T-cell (primary cell): Measurements from ENCODE around the gene BNIP5. TPM values are rescaled to one million over a fixed set of nuclear protein-coding genes. Genes with fewer than 3 reads are reported as not detected.

Experiments used
- ATAC-seq, 4 experiments: fragments of 200-7000 bp in 3 of 4; fragments of 150-1000 bp in 1 of 4; cut with Tn5 transposase; replicated peaks in 1 of 4; 1 replicate in 3 of 4; 2 replicates in 1 of 4; pipeline ENCODE4 v1.10.0; 2021; ENCODE audit warnings: moderate library complexity in 3 of 4, mild to moderate bottlenecking in 2 of 4, moderate number of reproducible peaks in 1 of 4
- CTCF ChIA-PET, 2 donors: fragments of 300-600 bp; sonication (Branson Sonifier 250); formaldehyde crosslinking; loops; one replicate each; lab custom pipeline; 2022; ENCODE audit warnings: antibody characterized with exemption in 2 of 2; lab: Charles Lee
- POLR2A ChIA-PET, 2 donors: fragments of 300-600 bp; sonication (Branson Sonifier 250); formaldehyde crosslinking; loops; one replicate each; lab custom pipeline; 2022; ENCODE audit warnings: antibody characterized with exemption in 2 of 2; lab: Charles Lee
- DNase-seq, 35 experiments: peaks; one replicate each; pipeline versions ENCODE4 v3.0.0 to v3.0.0-alpha.2; 2013 to 2023
- H3K27ac ChIP-seq: one replicate; pipeline ENCODE4 v1.5.1; 2013; ENCODE audit warnings: low read length
- H3K27me3 ChIP-seq, 2 experiments: replicated peaks in 1 of 2; 1 replicate in 1 of 2; 2 replicates in 1 of 2; pipeline versions ENCODE4 v1.6.1 to v1.7.0; 2013; ENCODE audit warnings: low read length in 1 of 2, mixed read lengths in 1 of 2; ENCODE audit not compliant: control insufficient read depth in 2 of 2, insufficient read depth in 2 of 2; ENCODE audit errors: extremely low read depth in 1 of 2
- H3K36me3 ChIP-seq, 2 donors: 1 replicate in 1 of 2; 2 replicates in 1 of 2; pipeline versions ENCODE4 v1.6.1 to v1.7.0; 2013; ENCODE audit warnings: low read length in 1 of 2; ENCODE audit not compliant: control insufficient read depth in 2 of 2, insufficient read depth in 1 of 2; ENCODE audit errors: extremely low read depth in 1 of 2
- H3K4me1 ChIP-seq, 2 experiments: 1 replicate in 1 of 2; 2 replicates in 1 of 2; pipeline versions ENCODE4 v1.6.1 to v1.7.0; 2013; ENCODE audit warnings: low read length in 2 of 2, mixed read lengths in 1 of 2; ENCODE audit not compliant: insufficient read depth in 2 of 2, control insufficient read depth in 1 of 2; ENCODE audit errors: extremely low read depth in 1 of 2
- H3K4me3 ChIP-seq, 2 donors: 1 replicate in 1 of 2; 2 replicates in 1 of 2; pipeline versions ENCODE4 v1.5.1 to v1.7.0; 2013; ENCODE audit warnings: mild to moderate bottlenecking in 2 of 2, low read length in 1 of 2, moderate library complexity in 1 of 2; ENCODE audit not compliant: control insufficient read depth in 1 of 2; ENCODE audit errors: extremely low read depth in 1 of 2
- H3K9me3 ChIP-seq: 2 replicates; pipeline ENCODE4 v1.7.0; 2013
- H3K27ac Mint-ChIP-seq, 2 donors: one replicate each; pipeline ENCODE4 v1.8.0; 2020 to 2021; ENCODE audit warnings: mild to moderate bottlenecking in 2 of 2, mixed read lengths in 2 of 2
- H3K27me3 Mint-ChIP-seq, 2 donors: one replicate each; pipeline ENCODE4 v1.8.0; 2021 to 2022; ENCODE audit warnings: mixed read lengths in 2 of 2
- H3K36me3 Mint-ChIP-seq: one replicate; pipeline ENCODE4 v1.8.0; 2021; ENCODE audit warnings: mixed read lengths
- H3K4me1 Mint-ChIP-seq, 3 donors: one replicate each; pipeline ENCODE4 v1.8.0; 2020 to 2022; ENCODE audit warnings: mixed read lengths in 3 of 3, mild to moderate bottlenecking in 1 of 3
- H3K4me3 Mint-ChIP-seq, 3 donors: one replicate each; pipeline ENCODE4 v1.8.0; 2020 to 2022; ENCODE audit warnings: mild to moderate bottlenecking in 3 of 3, mixed read lengths in 3 of 3, moderate library complexity in 3 of 3
- H3K9me3 Mint-ChIP-seq, 3 donors: one replicate each; pipeline ENCODE4 v1.8.0; 2020 to 2022; ENCODE audit warnings: mixed read lengths in 3 of 3
- WGBS: methylation state at CpG from one replicate; pipeline ENCODE4 v1.1.5; 2013; ENCODE audit warnings: missing lambda C conversion rate; ENCODE audit not compliant: insufficient coverage; 5-methylcytosine and 5-hydroxymethylcytosine counted together
- total RNA-seq, 35 experiments: library from RNA in 6 of 35; stranded (reverse) in 6 of 35; fragments of 120-200 nt in 1 of 35; gene quantifications; one replicate each; pipeline versions ENCODE4 v1.2.1 to v1.2.4 and lab custom pipeline; 2013 to 2026

BNIP5 gene
- total RNA-seq, 5 donors from 2014 or later (not counting 1 experiment from before 2014, with no cell fraction given): 0.09 TPM; not detected in 4

DNA sequence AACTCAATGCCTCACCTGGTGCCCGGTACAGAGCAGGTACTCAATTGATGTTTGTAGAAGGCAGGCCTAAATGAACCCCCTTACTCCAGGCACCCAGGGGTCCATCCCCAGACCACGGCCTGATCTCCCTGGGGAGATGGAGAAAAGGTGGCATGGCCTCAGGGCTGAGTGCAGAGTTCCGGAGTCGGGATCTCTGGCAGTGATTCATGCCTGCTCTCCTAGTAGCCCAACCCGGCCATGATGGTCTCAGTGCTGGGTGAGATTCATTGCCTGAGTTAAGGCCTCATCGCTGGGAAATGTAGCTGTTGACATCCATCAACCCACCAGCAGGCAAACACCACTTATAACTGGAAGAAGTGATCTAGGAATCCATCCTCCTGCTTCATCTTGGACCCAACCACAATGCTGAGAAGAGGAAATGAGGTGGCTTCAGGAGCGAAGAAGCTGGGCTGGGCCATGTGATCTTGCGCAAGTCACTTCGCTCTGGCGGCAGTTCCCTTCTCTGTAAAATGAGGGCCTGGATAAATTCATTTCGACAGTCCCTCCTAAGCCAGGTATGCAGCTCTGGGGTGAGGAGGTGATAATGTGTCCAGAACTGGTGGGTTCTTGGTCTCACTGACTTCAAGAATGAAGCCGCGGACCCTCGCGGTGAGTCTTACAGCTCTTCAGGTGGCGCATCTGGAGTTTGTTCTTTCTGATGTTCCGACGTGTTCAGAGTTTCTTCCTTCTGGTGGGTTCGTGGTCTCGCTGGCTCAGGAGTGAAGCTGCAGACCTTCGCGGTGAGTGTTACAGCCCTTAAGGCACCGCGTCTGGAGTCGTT is 26.1 kb upstream of the BNIP5 start:
- Histone ChIP-seq H3K9me3 (no peaks in the 10 kb centered on the region), H3K4me3 (no peak overlapping the region), H3K4me1 (peaks cover 0 to 9% of the 10 kb centered on the region in 2 experiments), H3K27me3 (no peaks in the 10 kb centered on the region), H3K36me3 (no peaks in the 10 kb centered on the region), H3K27ac (no peak overlapping the region)
- 84% methylated on average over 13 of the region's 25 CpGs for WGBS
- ATAC-seq (no peak), DNase-seq (peak in 1 of 35 experiments; percentile 13)
- ChIA-PET POLR2A (interaction anchor here in 1 of 2 donors (0.7 kb wide), 1 partner anchor 57 kb away, joined by 3 read pairs; no protein-coding TSS in a partner anchor), CTCF (interaction anchor here in 1 of 2 donors (0.7 kb wide), 1 partner anchor 465 kb away, joined by 5 read pairs; no protein-coding TSS in a partner anchor)
- Mint-ChIP-seq H3K36me3 (no peaks in the 10 kb centered on the region), H3K4me3 (no peak overlapping the region), H3K9me3 (no peaks in the 10 kb centered on the region), H3K4me1 (peaks cover 3 to 16% (median 5%) of the 10 kb centered on the region in 3 donors), H3K27me3 (peaks cover 0 to 3% of the 10 kb centered on the region in 2 donors), H3K27ac (no peak overlapping the region)

DNA sequence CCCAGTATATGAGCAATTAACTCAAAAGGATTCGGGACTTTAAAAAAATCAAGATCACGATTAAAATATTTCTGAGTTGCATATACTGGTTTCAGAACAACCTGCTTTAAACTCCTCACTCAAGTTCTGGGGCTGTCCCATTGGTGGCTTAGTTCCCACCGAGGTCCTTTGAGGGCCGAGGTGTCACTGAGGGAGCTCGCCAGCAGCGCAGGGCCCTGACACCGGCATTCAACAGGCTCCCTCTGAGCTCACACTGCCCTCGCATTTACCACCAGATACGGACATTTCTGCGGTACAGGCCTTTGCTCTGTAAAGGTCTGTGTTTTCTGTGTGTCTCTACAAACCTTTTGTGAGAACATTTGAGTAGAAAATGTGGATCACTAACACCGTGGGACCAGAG is 24.4 kb upstream of the BNIP5 start:
- H3K27me3 ChIP-seq: no peaks in the 10 kb centered on the region
- peaks cover 0 to 9% of the 10 kb centered on the region in 2 experiments for H3K4me1 ChIP-seq
- Mint-ChIP-seq H3K4me1 (peaks cover 3 to 22% (median 5%) of the 10 kb centered on the region in 3 donors), H3K9me3 (no peaks in the 10 kb centered on the region), H3K4me3 (no peak overlapping the region), H3K27me3 (peaks cover 0 to 3% of the 10 kb centered on the region in 2 donors), H3K27ac (no peak overlapping the region), H3K36me3 (no peaks in the 10 kb centered on the region)
- H3K36me3 ChIP-seq: no peaks in the 10 kb centered on the region
- no peak for ATAC-seq
- H3K4me3 ChIP-seq: no peak overlapping the region
- no peaks in the 10 kb centered on the region for H3K9me3 ChIP-seq
- 90% methylated on average over 8 of the region's 11 CpGs for WGBS
- H3K27ac ChIP-seq: no peak overlapping the region
- CTCF ChIA-PET: interaction anchor here in 1 of 2 donors (0.8 to 1.9 kb wide), 2 partner anchors 55 to 240 kb away, joined by 3 to 6 read pairs; no protein-coding TSS in a partner anchor
- POLR2A ChIA-PET: no interaction called here
- no peak for DNase-seq

DNA sequence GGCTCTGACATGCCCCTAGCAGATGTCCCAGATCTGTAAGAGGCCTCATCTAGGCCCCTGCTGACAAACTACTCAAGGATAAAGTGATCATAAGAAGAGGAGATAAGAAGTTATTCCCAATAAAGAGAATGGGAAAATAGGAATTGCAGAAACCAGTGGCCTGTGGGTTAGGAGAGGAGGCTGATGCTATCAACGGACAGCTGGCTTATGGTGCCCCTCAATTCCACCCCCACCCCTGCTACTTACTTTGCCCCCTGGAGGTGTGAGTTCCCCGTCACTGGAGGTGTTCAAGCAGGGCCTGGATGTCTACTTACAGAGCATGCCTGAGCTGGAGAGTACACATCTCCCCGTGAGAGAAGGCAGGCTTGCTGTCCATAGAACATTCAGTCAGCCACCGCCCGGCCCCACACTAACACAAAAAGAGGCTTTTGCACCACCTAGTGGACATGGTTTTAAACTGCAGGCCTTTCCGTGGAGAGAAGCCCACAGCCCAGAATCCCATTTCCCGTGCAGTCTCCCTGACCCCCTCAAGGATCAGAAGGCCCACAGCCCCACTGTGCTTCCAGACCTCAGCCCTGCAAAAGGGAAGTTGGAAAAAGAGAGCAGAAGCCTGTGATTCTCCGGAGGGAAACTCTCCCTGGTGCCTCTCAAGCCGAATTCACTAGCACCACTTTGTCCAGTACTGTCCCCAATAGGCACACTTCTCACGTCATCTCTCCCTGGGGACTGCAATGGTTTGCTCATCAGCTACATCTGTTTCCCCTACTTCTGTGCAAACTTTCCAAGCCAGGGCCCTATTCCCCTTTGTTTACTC is 23.8 kb upstream of the BNIP5 start:
- peak; percentile 88 to 92 (median 92) for ATAC-seq
- Histone ChIP-seq H3K36me3 (no peaks in the 10 kb centered on the region), H3K4me1 (peaks cover 0 to 9% of the 10 kb centered on the region in 2 experiments), H3K27me3 (no peaks in the 10 kb centered on the region), H3K4me3 (no peak overlapping the region), H3K27ac (no peak overlapping the region), H3K9me3 (no peaks in the 10 kb centered on the region)
- POLR2A ChIA-PET: no interaction called here
- CTCF ChIA-PET: interaction anchor here in 1 of 2 donors (0.8 to 1.9 kb wide), 3 partner anchors 20 to 239 kb away, joined by 3 to 6 read pairs (median 3); no protein-coding TSS in a partner anchor
- Mint-ChIP-seq H3K9me3 (no peaks in the 10 kb centered on the region), H3K4me1 (peaks cover 3 to 22% (median 5%) of the 10 kb centered on the region in 3 donors), H3K4me3 (no peak overlapping the region), H3K36me3 (no peaks in the 10 kb centered on the region), H3K27me3 (peaks cover 0 to 3% of the 10 kb centered on the region in 2 donors), H3K27ac (no peak overlapping the region)
- 9% methylated on average over 6 of the region's 10 CpGs for WGBS
- peak; percentile 40 to 83 (median 61) for DNase-seq

DNA sequence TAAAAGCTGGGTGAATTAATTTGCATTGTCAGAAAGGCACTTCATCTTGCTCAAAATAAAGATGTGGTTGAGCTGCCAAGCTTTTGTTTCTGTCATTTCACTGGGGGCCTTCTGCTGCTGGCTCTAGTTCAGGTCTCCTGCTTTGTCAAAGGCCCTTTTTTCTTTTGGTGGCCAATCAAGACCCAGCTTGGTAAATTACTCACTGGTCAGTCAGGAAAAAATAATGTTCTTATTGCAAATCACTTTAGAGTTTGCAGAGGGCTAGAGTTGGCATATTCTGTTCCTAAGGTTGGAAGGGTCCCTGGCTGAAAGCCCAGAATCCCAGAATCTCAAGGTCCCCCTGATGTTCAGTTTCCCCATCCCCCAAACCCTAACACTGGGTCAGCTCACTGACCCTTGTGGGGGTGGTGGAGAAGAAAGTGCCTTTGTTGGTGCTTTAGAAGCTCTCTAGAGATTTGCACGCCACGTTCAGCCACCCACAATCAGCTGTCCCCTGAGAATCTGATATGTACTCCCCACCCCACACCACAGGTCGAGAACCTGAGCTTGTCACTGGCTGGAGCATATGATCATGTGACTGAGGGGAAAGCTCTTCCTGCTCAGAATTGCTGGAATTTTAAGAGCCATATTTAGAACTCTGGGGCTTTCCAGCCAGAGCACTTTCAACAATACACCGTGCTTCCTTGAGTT is 21.7 kb upstream of the BNIP5 start:
- H3K9me3 Mint-ChIP-seq: no peaks in the 10 kb centered on the region
- ChIA-PET POLR2A (interaction anchor here in 1 of 2 donors (0.6 kb wide), 1 partner anchor 301 kb away, joined by 3 read pairs; no protein-coding TSS in a partner anchor), CTCF (interaction anchor here in 1 of 2 donors (0.5 to 0.6 kb wide), 2 partner anchors 54 to 71 kb away, joined by 5 to 11 read pairs; no protein-coding TSS in a partner anchor)
- peaks cover 0 to 3% of the 10 kb centered on the region in 2 donors for H3K27me3 Mint-ChIP-seq
- no CpG with 5 or more reads among the region's 4 CpGs for WGBS
- ATAC-seq (no peak), DNase-seq (no peak)
- H3K27ac ChIP-seq: no peak overlapping the region
- peaks cover 3 to 22% (median 5%) of the 10 kb centered on the region in 3 donors for H3K4me1 Mint-ChIP-seq
- H3K9me3 ChIP-seq: no peaks in the 10 kb centered on the region
- no peaks in the 10 kb centered on the region for H3K27me3 ChIP-seq
- H3K36me3 ChIP-seq: no peaks in the 10 kb centered on the region
- H3K27ac Mint-ChIP-seq: no peak overlapping the region
- H3K4me1 ChIP-seq: peaks cover 0 to 9% of the 10 kb centered on the region in 2 experiments
- H3K4me3 ChIP-seq: no peak overlapping the region
- H3K36me3 Mint-ChIP-seq: no peaks in the 10 kb centered on the region
- no peak overlapping the region for H3K4me3 Mint-ChIP-seq

DNA sequence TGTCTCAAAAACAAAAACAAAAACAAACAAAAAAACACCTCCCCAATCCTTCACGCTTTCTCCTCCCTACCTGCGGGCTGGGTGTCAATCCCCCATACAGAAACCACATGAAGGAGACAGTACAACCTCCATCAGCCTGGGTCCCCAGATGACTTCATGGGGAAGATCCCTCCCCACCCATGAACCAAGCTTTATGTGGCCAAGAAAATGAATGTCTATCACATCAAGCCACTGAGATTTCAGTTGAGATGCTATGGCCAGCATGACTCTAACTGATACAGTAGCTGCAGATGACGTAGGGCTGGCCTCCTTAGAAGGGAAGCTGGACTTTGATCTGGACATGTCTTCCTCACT is 21.2 kb upstream of the BNIP5 start:
- POLR2A ChIA-PET: no interaction called here
- no peaks in the 10 kb centered on the region for H3K36me3 ChIP-seq
- H3K9me3 ChIP-seq: no peaks in the 10 kb centered on the region
- DNase-seq (peak in 4 of 35 experiments; percentile 15 to 40 (median 18)), ATAC-seq (peak in 1 of 4 experiments; percentile 62)
- Mint-ChIP-seq H3K27me3 (peaks cover 0 to 3% of the 10 kb centered on the region in 2 donors), H3K4me1 (peaks cover 3 to 22% (median 5%) of the 10 kb centered on the region in 3 donors), H3K9me3 (no peaks in the 10 kb centered on the region), H3K36me3 (no peaks in the 10 kb centered on the region), H3K4me3 (no peak overlapping the region), H3K27ac (no peak overlapping the region)
- no peak overlapping the region for H3K4me3 ChIP-seq
- CTCF ChIA-PET: no interaction called here
- H3K27ac ChIP-seq: no peak overlapping the region
- no peaks in the 10 kb centered on the region for H3K27me3 ChIP-seq
- 31% methylated on average over 3 of the region's 3 CpGs for WGBS
- peaks cover 0 to 9% of the 10 kb centered on the region in 2 experiments for H3K4me1 ChIP-seq
